ENCODE measurements around the gene CRABP1. TPM values are rescaled to one million over a fixed set of nuclear protein-coding genes. Genes with fewer than 3 reads are reported as not detected.

Gene CRABP1
- total RNA-seq, 1 donor, result not detected

DNA sequence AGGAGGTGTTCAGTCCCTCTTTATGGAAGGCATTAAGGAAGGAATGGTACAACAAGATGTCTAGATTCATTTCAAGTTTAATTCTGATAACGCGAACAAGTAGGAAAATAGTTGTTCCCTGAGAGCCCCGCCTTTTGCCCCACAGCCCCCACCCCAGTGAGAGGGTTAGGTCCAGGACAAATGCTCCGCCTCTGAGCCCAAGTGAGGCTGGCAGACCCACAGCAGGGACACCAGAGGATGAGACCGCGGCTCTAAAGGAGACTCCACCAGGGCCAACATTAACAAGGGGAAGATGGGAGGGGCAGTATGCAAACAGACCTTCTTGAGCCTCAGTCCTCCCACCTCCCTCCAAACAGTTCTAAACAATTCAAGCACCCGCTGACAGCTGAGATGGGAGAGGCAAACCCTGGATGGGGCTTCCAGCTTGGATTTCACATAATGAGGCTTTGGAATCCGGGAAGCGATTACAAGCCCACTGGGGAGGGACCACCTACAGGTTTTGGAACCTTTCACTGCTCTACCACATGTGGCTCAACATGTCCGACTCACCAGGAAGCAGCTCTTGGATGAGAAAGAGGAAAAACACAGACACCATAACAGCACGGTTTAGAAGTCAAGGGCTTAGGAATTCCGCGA lies 54.9 kb downstream of the CRABP1 start:
- H3K4me2 ChIP-seq (ENCODE audit: insufficient read depth, low read length), result no peak overlapping the region
- peaks cover 52% of the 10 kb centered on the region for H3K27me3 ChIP-seq (ENCODE audit: insufficient read depth, low read length)
- no peak overlapping the region for H3K4me3 ChIP-seq (ENCODE audit: insufficient read depth, low read length)
- H3K9me3 ChIP-seq (ENCODE audit: low read depth, low read length), result no peaks in the 10 kb centered on the region
- H4K20me1 ChIP-seq (ENCODE audit: insufficient read depth, low read length), result no peaks in the 10 kb centered on the region
- no peaks in the 10 kb centered on the region for H3K79me2 ChIP-seq (ENCODE audit: insufficient read depth, low read length)
- no peak overlapping the region for H3K27ac ChIP-seq (ENCODE audit: low read depth, low read length)
- no peak overlapping the region for H2AFZ ChIP-seq (ENCODE audit: low read length)
- DNase-seq (ENCODE audit: insufficient read length, low spot score, missing footprints), result no peak
- H3K4me1 ChIP-seq (ENCODE audit: insufficient read depth, low read length), result peaks cover 6% of the 10 kb centered on the region
- TF ChIP-seq, protein P1, sequence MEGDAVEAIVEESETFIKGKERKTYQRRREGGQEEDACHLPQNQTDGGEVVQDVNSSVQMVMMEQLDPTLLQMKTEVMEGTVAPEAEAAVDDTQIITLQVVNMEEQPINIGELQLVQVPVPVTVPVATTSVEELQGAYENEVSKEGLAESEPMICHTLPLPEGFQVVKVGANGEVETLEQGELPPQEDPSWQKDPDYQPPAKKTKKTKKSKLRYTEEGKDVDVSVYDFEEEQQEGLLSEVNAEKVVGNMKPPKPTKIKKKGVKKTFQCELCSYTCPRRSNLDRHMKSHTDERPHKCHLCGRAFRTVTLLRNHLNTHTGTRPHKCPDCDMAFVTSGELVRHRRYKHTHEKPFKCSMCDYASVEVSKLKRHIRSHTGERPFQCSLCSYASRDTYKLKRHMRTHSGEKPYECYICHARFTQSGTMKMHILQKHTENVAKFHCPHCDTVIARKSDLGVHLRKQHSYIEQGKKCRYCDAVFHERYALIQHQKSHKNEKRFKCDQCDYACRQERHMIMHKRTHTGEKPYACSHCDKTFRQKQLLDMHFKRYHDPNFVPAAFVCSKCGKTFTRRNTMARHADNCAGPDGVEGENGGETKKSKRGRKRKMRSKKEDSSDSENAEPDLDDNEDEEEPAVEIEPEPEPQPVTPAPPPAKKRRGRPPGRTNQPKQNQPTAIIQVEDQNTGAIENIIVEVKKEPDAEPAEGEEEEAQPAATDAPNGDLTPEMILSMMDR (IDR thresholded peaks at IDR 0.05; ENCODE audit: extremely low read depth, low read depth, low read length), result no peak
- no peaks in the 10 kb centered on the region for H3K36me3 ChIP-seq (ENCODE audit: insufficient read depth, low read length)

- no peaks in the 10 kb centered on the region for H3K79me2 ChIP-seq (ENCODE audit: insufficient read depth, low read length)
- H3K9me3 ChIP-seq (ENCODE audit: low read depth, low read length), result no peaks in the 10 kb centered on the region
- no peak overlapping the region for H3K27ac ChIP-seq (ENCODE audit: low read depth, low read length)
- no peaks in the 10 kb centered on the region for H3K36me3 ChIP-seq (ENCODE audit: insufficient read depth, low read length)
- peaks cover 6% of the 10 kb centered on the region for H3K4me1 ChIP-seq (ENCODE audit: insufficient read depth, low read length)
- H3K4me2 ChIP-seq (ENCODE audit: insufficient read depth, low read length), result no peak overlapping the region
- no peak overlapping the region for H2AFZ ChIP-seq (ENCODE audit: low read length)
- H3K27me3 ChIP-seq (ENCODE audit: insufficient read depth, low read length), result peaks cover 43% of the 10 kb centered on the region
- no peaks in the 10 kb centered on the region for H4K20me1 ChIP-seq (ENCODE audit: insufficient read depth, low read length)
- TF ChIP-seq, protein P1 (IDR thresholded peaks at IDR 0.05; ENCODE audit: extremely low read depth, low read depth, low read length), result no peak
- no peak for DNase-seq (ENCODE audit: insufficient read length, low spot score, missing footprints)
- no peak overlapping the region for H3K4me3 ChIP-seq (ENCODE audit: insufficient read depth, low read length)
These were observed 56.1 kb downstream of the CRABP1 start for GRCh38 chr15:78396186-78396814.

DNA sequence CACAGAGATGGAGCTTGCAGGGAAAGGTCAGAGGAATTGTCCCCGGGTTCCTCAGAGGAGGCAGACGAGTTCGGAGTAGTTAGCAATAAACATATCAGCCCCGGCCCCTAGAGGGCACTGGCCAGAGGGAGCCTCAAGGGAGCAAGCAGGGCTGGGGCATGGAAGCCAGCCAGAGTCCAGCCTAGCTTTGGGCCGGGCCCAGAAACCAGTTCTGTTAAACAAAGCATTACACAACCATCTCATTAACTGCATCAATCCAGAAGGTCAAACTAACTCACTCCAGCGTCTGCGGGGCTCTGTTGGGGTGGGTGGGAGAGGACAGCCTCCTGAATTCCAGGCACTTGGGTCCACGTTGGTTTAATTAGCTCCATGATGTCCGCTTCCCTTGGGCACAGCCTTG lies 56.8 kb downstream of the CRABP1 start:
- DNase-seq (ENCODE audit: insufficient read length, low spot score, missing footprints), result no peak
- H3K4me3 ChIP-seq (ENCODE audit: insufficient read depth, low read length), result no peak overlapping the region
- no peaks in the 10 kb centered on the region for H3K79me2 ChIP-seq (ENCODE audit: insufficient read depth, low read length)
- no peak overlapping the region for H3K4me2 ChIP-seq (ENCODE audit: insufficient read depth, low read length)
- no peaks in the 10 kb centered on the region for H3K36me3 ChIP-seq (ENCODE audit: insufficient read depth, low read length)
- TF ChIP-seq, protein P1 (IDR thresholded peaks at IDR 0.05; ENCODE audit: extremely low read depth, low read depth, low read length), result peak; percentile 47
- H2AFZ ChIP-seq (ENCODE audit: low read length), result no peak overlapping the region
- peaks cover 46% of the 10 kb centered on the region for H3K27me3 ChIP-seq (ENCODE audit: insufficient read depth, low read length)
- no peaks in the 10 kb centered on the region for H4K20me1 ChIP-seq (ENCODE audit: insufficient read depth, low read length)
- no peak overlapping the region for H3K27ac ChIP-seq (ENCODE audit: low read depth, low read length)
- H3K9me3 ChIP-seq (ENCODE audit: low read depth, low read length), result no peaks in the 10 kb centered on the region
- peaks cover 6% of the 10 kb centered on the region for H3K4me1 ChIP-seq (ENCODE audit: insufficient read depth, low read length)

GRCh38 chr15:78397382-78397781 lies 57.2 kb downstream of the CRABP1 start:
- H3K79me2 ChIP-seq (ENCODE audit: insufficient read depth, low read length), result no peaks in the 10 kb centered on the region
- no peaks in the 10 kb centered on the region for H3K36me3 ChIP-seq (ENCODE audit: insufficient read depth, low read length)
- no peak overlapping the region for H3K4me3 ChIP-seq (ENCODE audit: insufficient read depth, low read length)
- H3K27me3 ChIP-seq (ENCODE audit: insufficient read depth, low read length), result peaks cover 45% of the 10 kb centered on the region
- H3K27ac ChIP-seq (ENCODE audit: low read depth, low read length), result no peak overlapping the region
- no peak overlapping the region for H2AFZ ChIP-seq (ENCODE audit: low read length)
- H4K20me1 ChIP-seq (ENCODE audit: insufficient read depth, low read length), result no peaks in the 10 kb centered on the region
- H3K4me1 ChIP-seq (ENCODE audit: insufficient read depth, low read length), result peaks cover 6% of the 10 kb centered on the region
- no peaks in the 10 kb centered on the region for H3K9me3 ChIP-seq (ENCODE audit: low read depth, low read length)
- H3K4me2 ChIP-seq (ENCODE audit: insufficient read depth, low read length), result no peak overlapping the region
- no peak for DNase-seq (ENCODE audit: insufficient read length, low spot score, missing footprints)
- TF ChIP-seq, protein P1 (IDR thresholded peaks at IDR 0.05; ENCODE audit: extremely low read depth, low read depth, low read length), result no peak
